Measurements from ENCODE around the gene ZFAND2A. TPM values are rescaled to one million over a fixed set of nuclear protein-coding genes. Genes with fewer than 3 reads are reported as not detected.
"Not testable (repeated sequence)": the region's sequence is repeated elsewhere in the genome, so short reads cannot be mapped to it uniquely, and the experiment has no call there.

The ZFAND2A gene
- total RNA-seq, 4 donors from 2014 or later = 17.4 to 39.4 (median 21.8) TPM

GRCh38 chr7:1156782-1157535 lies 3.0 kb downstream of the ZFAND2A start:
- H3K27me3 ChIP-seq = no peaks in the 10 kb centered on the region
- no peak overlapping the region for H3K27ac ChIP-seq
- intact Hi-C loops (cut with DNase I; ENCODE audit: low total_unique reads) = no loop called here
- no peak for TF ChIP-seq CTCF (IDR thresholded peaks at IDR 0.05)
- TF ChIP-seq POLR2A (IDR thresholded peaks at IDR 0.05) = no peak
- no peak for DNase-seq
- H3K9me3 ChIP-seq = no peaks in the 10 kb centered on the region
- H3K4me3 ChIP-seq = no peak overlapping the region
- H3K36me3 ChIP-seq = no peaks in the 10 kb centered on the region
- no peaks in the 10 kb centered on the region for H3K4me1 ChIP-seq

GRCh38 chr7:1155818-1156781 lies 3.9 kb downstream of the ZFAND2A start:
- H3K9me3 ChIP-seq; intact Hi-C loops (cut with DNase I; ENCODE audit: low total_unique reads); DNase-seq; H3K4me3 ChIP-seq; H3K4me1 ChIP-seq; H3K36me3 ChIP-seq; H3K27me3 ChIP-seq; H3K27ac ChIP-seq: not testable (repeated sequence)

GRCh38 chr7:1154172-1154739 lies 5.7 kb downstream of the ZFAND2A start:
- intact Hi-C loops (cut with DNase I; ENCODE audit: low total_unique reads) = no loop called here
- no peaks in the 10 kb centered on the region for H3K9me3 ChIP-seq
- H3K27ac ChIP-seq = no peak overlapping the region
- TF ChIP-seq CTCF (IDR thresholded peaks at IDR 0.05) (no peak), POLR2A (IDR thresholded peaks at IDR 0.05) (no peak)
- H3K4me3 ChIP-seq = no peak overlapping the region
- DNase-seq = no peak
- no peaks in the 10 kb centered on the region for H3K27me3 ChIP-seq
- no peaks in the 10 kb centered on the region for H3K36me3 ChIP-seq
- no peaks in the 10 kb centered on the region for H3K4me1 ChIP-seq

GRCh38 chr7:1152492-1152891 lies 7.5 kb downstream of the ZFAND2A start:
- no peaks in the 10 kb centered on the region for H3K9me3 ChIP-seq
- no peak for TF ChIP-seq CTCF (IDR thresholded peaks at IDR 0.05)
- no peak for TF ChIP-seq POLR2A (IDR thresholded peaks at IDR 0.05)
- H3K4me3 ChIP-seq = no peak overlapping the region
- H3K27me3 ChIP-seq = no peaks in the 10 kb centered on the region
- DNase-seq = no peak
- H3K4me1 ChIP-seq = no peaks in the 10 kb centered on the region
- no peaks in the 10 kb centered on the region for H3K36me3 ChIP-seq
- intact Hi-C loops (cut with DNase I; ENCODE audit: low total_unique reads) = no loop called here
- H3K27ac ChIP-seq = no peak overlapping the region

GRCh38 chr7:1151653-1152425 lies 8.2 kb downstream of the ZFAND2A start:
- Histone ChIP-seq H3K4me3 (no peak overlapping the region), H3K27ac (no peak overlapping the region), H3K4me1 (no peaks in the 10 kb centered on the region), H3K36me3 (no peaks in the 10 kb centered on the region), H3K9me3 (no peaks in the 10 kb centered on the region), H3K27me3 (no peaks in the 10 kb centered on the region)
- intact Hi-C loops (cut with DNase I; ENCODE audit: low total_unique reads) = no loop called here
- DNase-seq = no peak
- TF ChIP-seq CTCF (IDR thresholded peaks at IDR 0.05) = no peak
- TF ChIP-seq POLR2A (IDR thresholded peaks at IDR 0.05) = no peak

Measured in uterus (tissue), 4 donors.